Common myeloid progenitor, CD34-positive (primary cell): Measurements from ENCODE around the gene FCSK.
A peak's percentile ranks its signal among the peaks of the same experiment; 100 is the strongest.
"Not testable (repeated sequence)": the region's sequence is repeated elsewhere in the genome, so short reads cannot be mapped to it uniquely, and the experiment has no call there.

Experiments
- CTCF ChIA-PET: fragments of 350-600 bp; sonication (Branson Sonifier 250); formaldehyde crosslinking; loops from one replicate; lab custom pipeline; 2021; ENCODE audit warnings: antibody characterized with exemption; lab: Charles Lee
- POLR2A ChIA-PET: fragments of 350-600 bp; sonication (Branson Sonifier 250); formaldehyde crosslinking; loops from one replicate; lab custom pipeline; 2021; ENCODE audit warnings: antibody characterized with exemption; lab: Charles Lee
- DNase-seq, 3 donors: peaks; one replicate each; pipeline versions ENCODE4 v3.0.0 to v3.0.0-alpha.2; 2013
- H3K27ac ChIP-seq, 2 experiments: 1 replicate in 1 of 2; 2 replicates in 1 of 2; pipeline ENCODE4 v1.7.0; 2013; ENCODE audit warnings: inconsistent platforms in 2 of 2, low read length in 2 of 2, mild to moderate bottlenecking in 2 of 2, low read depth in 1 of 2, moderate library complexity in 1 of 2; ENCODE audit not compliant: severe bottlenecking in 2 of 2, insufficient read depth in 1 of 2, poor library complexity in 1 of 2
- H3K27me3 ChIP-seq, 5 experiments: replicated peaks in 2 of 5; 1 replicate in 3 of 5; 2 replicates in 2 of 5; pipeline versions ENCODE4 v1.6.1 to v1.7.0; 2013; ENCODE audit warnings: low read length in 4 of 5, mild to moderate bottlenecking in 2 of 5, moderate library complexity in 2 of 5, inconsistent platforms in 1 of 5; ENCODE audit not compliant: insufficient read depth in 5 of 5, control insufficient read depth in 4 of 5
- H3K36me3 ChIP-seq, 4 experiments: 1 replicate in 2 of 4; 2 replicates in 2 of 4; pipeline versions ENCODE4 v1.6.1 to v1.7.0; 2013; ENCODE audit warnings: low read length in 3 of 4, control low read depth in 1 of 4, mild to moderate bottlenecking in 1 of 4; ENCODE audit not compliant: control insufficient read depth in 4 of 4, insufficient read depth in 4 of 4
- H3K4me1 ChIP-seq, 4 experiments: 1 replicate in 3 of 4; 2 replicates in 1 of 4; pipeline versions ENCODE4 v1.6.1 to v1.7.1; 2013; ENCODE audit warnings: low read length in 3 of 4, mild to moderate bottlenecking in 3 of 4, control low read depth in 1 of 4, inconsistent platforms in 1 of 4, moderate library complexity in 1 of 4; ENCODE audit not compliant: control insufficient read depth in 4 of 4, insufficient read depth in 4 of 4; ENCODE audit errors: control extremely low read depth in 1 of 4
- H3K4me3 ChIP-seq, 7 experiments: 1 replicate in 4 of 7; 2 replicates in 3 of 7; pipeline versions ENCODE4 v1.5.1 to v1.7.0; 2013; ENCODE audit warnings: mild to moderate bottlenecking in 7 of 7, low read length in 6 of 7, moderate library complexity in 6 of 7, inconsistent platforms in 2 of 7, low read depth in 2 of 7, control low read depth in 1 of 7; ENCODE audit not compliant: insufficient read depth in 4 of 7, control insufficient read depth in 1 of 7; ENCODE audit errors: extremely low read depth in 1 of 7
- H3K9me3 ChIP-seq, 5 experiments: 1 replicate in 4 of 5; 2 replicates in 1 of 5; pipeline versions ENCODE4 v1.6.1 to v1.7.1; 2013; ENCODE audit warnings: low read length in 4 of 5, mild to moderate bottlenecking in 2 of 5, inconsistent platforms in 1 of 5, low read depth in 1 of 5, moderate library complexity in 1 of 5; ENCODE audit not compliant: control insufficient read depth in 4 of 5, insufficient read depth in 2 of 5; ENCODE audit errors: control extremely low read depth in 1 of 5
- WGBS: methylation state at CpG from one replicate; pipeline ENCODE4 v1.1.5; 2013; ENCODE audit not compliant: insufficient coverage; 5-methylcytosine and 5-hydroxymethylcytosine counted together

Gene FCSK

GRCh38 chr16:70520612-70521297, 66.4 kb downstream of the FCSK start:
- peak overlapping the region in 4 of 7 experiments; percentile 14 to 63 (median 48) for H3K4me3 ChIP-seq
- H3K4me1 ChIP-seq: peaks cover 13 to 42% (median 28%) of the 10 kb centered on the region in 4 experiments
- DNase-seq: peak; percentile 67 to 91 (median 82)
- no peaks in the 10 kb centered on the region for H3K27me3 ChIP-seq
- ChIA-PET POLR2A (no interaction called here), CTCF (interaction anchor here (0.6 to 1.6 kb wide), 6 partner anchors 11 to 661 kb away, joined by 3 to 6 read pairs (median 3); no protein-coding TSS in a partner anchor)
- H3K9me3 ChIP-seq: no peaks in the 10 kb centered on the region
- H3K36me3 ChIP-seq: peaks cover 4 to 30% (median 14%) of the 10 kb centered on the region in 4 experiments
- WGBS: 54% methylated on average over 6 of the region's 8 CpGs
- H3K27ac ChIP-seq: no peak overlapping the region

GRCh38 chr16:70522216-70523075, 68.1 kb downstream of the FCSK start:
- POLR2A ChIA-PET: interaction anchor here (0.6 to 1.0 kb wide), 2 partner anchors 13 to 1197 kb away, joined by 4 to 5 read pairs; no protein-coding TSS in a partner anchor

DNA sequence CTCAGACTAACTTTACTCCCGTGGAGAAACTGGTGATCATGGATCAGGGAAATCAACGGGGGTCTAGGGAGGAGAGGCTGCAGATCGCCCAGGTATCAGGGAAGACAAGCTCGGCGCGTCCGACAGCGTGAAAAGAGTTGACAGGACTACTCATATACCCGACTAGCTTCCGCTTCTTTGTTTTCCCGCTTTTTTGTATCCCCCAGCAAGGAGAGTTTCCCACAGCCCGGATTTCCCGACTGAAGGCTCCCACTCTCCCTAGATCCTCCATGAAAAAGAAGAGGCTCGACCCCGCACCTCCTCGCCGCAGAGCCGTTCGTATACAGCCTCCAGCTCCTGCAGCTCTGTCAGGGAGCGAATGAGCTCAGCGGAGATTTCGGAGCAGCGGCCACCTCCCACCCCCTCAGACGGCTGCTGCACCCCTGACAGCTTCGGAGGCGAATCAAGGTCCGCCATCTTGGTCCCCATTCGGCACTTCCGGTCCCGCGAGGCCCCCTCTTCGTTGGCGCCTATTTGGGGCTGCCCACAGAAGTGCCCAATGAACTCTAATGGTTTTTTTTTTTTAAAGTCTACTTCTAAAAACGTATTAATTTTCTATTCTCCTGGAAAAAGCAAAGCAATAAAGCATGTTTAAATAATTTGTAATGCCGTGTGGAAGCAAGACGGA, 68.8 kb downstream of the FCSK start, which contains the start of gene COG4:
TSS of gene COG4 (minus strand) at position 479 of the 667 bp plus-strand sequence. CDS start at position 468, 11 bp downstream.
- peak; percentile 93 to 95 (median 95) for DNase-seq
- Histone ChIP-seq H3K4me3 (peak within 1 kb of the TSS; percentile 86 to 98 (median 90)), H3K36me3 (peaks cover 9 to 31% (median 14%) of the 10 kb centered on the region in 4 experiments), H3K27ac (peak within 1 kb of the TSS; percentile 96 to 98), H3K9me3 (no peaks in the 10 kb centered on the region), H3K4me1 (peaks cover 13 to 57% (median 36%) of the 10 kb centered on the region in 4 experiments), H3K27me3 (no peaks in the 10 kb centered on the region)
- ChIA-PET CTCF (interaction anchor here (0.6 to 1.2 kb wide), 4 partner anchors 9 to 62 kb away, joined by 3 to 10 read pairs (median 3); no protein-coding TSS in a partner anchor), POLR2A (interaction anchor here (0.6 to 1.0 kb wide), 2 partner anchors 14 to 1196 kb away, joined by 4 to 5 read pairs; no protein-coding TSS in a partner anchor)
- 0% methylated on average over 24 of the region's 36 CpGs for WGBS

More at GRCh38 chr16:70522216-70523075, 68.1 kb downstream of the FCSK start:
- Histone ChIP-seq H3K27ac (peak overlapping the region; percentile 96 to 98), H3K27me3 (no peaks in the 10 kb centered on the region), H3K4me3 (peak overlapping the region; percentile 84 to 98 (median 89)), H3K36me3 (peaks cover 8 to 30% (median 15%) of the 10 kb centered on the region in 4 experiments), H3K4me1 (peaks cover 13 to 56% (median 36%) of the 10 kb centered on the region in 4 experiments), H3K9me3 (no peaks in the 10 kb centered on the region)
- CTCF ChIA-PET: interaction anchor here (0.6 to 1.6 kb wide), 5 partner anchors 8 to 62 kb away, joined by 3 to 10 read pairs (median 3); no protein-coding TSS in a partner anchor
- peak; percentile 7 to 43 (median 31) for DNase-seq
- WGBS: 63% methylated on average over 16 of the region's 18 CpGs

- peak within 1 kb of the TSS; percentile 96 to 98 for H3K27ac ChIP-seq
- DNase-seq: no peak
- H3K9me3 ChIP-seq: no peaks in the 10 kb centered on the region
- POLR2A ChIA-PET: interaction anchor here (0.6 to 0.8 kb wide), 2 partner anchors 21 to 172 kb away, joined by 3 read pairs; no protein-coding TSS in a partner anchor
- H3K4me3 ChIP-seq: peak within 1 kb of the TSS; percentile 86 to 98 (median 90)
- peaks cover 12 to 36% (median 19%) of the 10 kb centered on the region in 4 experiments for H3K36me3 ChIP-seq
- peaks cover 13 to 58% (median 36%) of the 10 kb centered on the region in 4 experiments for H3K4me1 ChIP-seq
- CTCF ChIA-PET: interaction anchor here (1.4 to 2.0 kb wide), 2 partner anchors 15 to 33 kb away, joined by 3 to 9 read pairs; no protein-coding TSS in a partner anchor
- WGBS: 0% methylated on average over 20 of the region's 32 CpGs
- no peaks in the 10 kb centered on the region for H3K27me3 ChIP-seq
These were observed 69.5 kb downstream of the FCSK start, which contains the start of gene SF3B3 for GRCh38 chr16:70523743-70524398. TSS of gene SF3B3 (plus strand) at chr16:70523816. CDS start at chr16:70526657, 2,841 bp downstream.

- Histone ChIP-seq H3K36me3 (peaks cover 13 to 40% (median 22%) of the 10 kb centered on the region in 4 experiments), H3K4me3 (peak overlapping the region; percentile 62 to 98 (median 89)), H3K27ac (peak overlapping the region; percentile 96 to 98), H3K4me1 (peaks cover 13 to 59% (median 36%) of the 10 kb centered on the region in 4 experiments)
- ChIA-PET CTCF (interaction anchor here (1.4 to 2.0 kb wide), 2 partner anchors 16 to 33 kb away, joined by 3 to 9 read pairs; no protein-coding TSS in a partner anchor), POLR2A (interaction anchor here (0.6 to 0.8 kb wide), 2 partner anchors 21 to 171 kb away, joined by 3 read pairs; no protein-coding TSS in a partner anchor)
- WGBS: under 1% methylated on average over 20 of the region's 24 CpGs
- not testable (repeated sequence) for H3K9me3 ChIP-seq, H3K27me3 ChIP-seq
- peak in 2 of 3 donors; percentile 27 to 40 for DNase-seq
These were observed 70.0 kb downstream of the FCSK start for GRCh38 chr16:70524399-70524825.
